Astrocyte (in vitro differentiated cells and primary cell): Measurements from ENCODE around the gene CTSD.

Experiments
- EZH2 ChIP-seq: IDR thresholded peaks from 2 replicates; pipeline ENCODE4 v1.6.1; 2012; ENCODE audit warnings: mild to moderate bottlenecking, low read length, inconsistent platforms; ENCODE audit not compliant: insufficient read depth
- TF ChIP-seq, protein P1 (sequence below): IDR thresholded peaks from 2 replicates; pipeline ENCODE4 v1.5.1; 2011; ENCODE audit warnings: low read depth, mild to moderate bottlenecking, inconsistent platforms, low read length, moderate library complexity; ENCODE audit not compliant: insufficient read depth

GRCh38 chr11:1705126-1706052 lies 58.3 kb downstream of the CTSD start:
- TF ChIP-seq, protein P1, sequence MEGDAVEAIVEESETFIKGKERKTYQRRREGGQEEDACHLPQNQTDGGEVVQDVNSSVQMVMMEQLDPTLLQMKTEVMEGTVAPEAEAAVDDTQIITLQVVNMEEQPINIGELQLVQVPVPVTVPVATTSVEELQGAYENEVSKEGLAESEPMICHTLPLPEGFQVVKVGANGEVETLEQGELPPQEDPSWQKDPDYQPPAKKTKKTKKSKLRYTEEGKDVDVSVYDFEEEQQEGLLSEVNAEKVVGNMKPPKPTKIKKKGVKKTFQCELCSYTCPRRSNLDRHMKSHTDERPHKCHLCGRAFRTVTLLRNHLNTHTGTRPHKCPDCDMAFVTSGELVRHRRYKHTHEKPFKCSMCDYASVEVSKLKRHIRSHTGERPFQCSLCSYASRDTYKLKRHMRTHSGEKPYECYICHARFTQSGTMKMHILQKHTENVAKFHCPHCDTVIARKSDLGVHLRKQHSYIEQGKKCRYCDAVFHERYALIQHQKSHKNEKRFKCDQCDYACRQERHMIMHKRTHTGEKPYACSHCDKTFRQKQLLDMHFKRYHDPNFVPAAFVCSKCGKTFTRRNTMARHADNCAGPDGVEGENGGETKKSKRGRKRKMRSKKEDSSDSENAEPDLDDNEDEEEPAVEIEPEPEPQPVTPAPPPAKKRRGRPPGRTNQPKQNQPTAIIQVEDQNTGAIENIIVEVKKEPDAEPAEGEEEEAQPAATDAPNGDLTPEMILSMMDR: no peak
- no peak for TF ChIP-seq EZH2
